GM19467 (cell line): ENCODE results near the gene IMMP2L.

Experiments used
- ATAC-seq: cut with Tn5 transposase; IDR thresholded peaks from one replicate; pipeline ENCODE4 v1.9.1; 2021; ENCODE audit warnings: mild to moderate bottlenecking, moderate library complexity; ENCODE audit not compliant: unreplicated experiment

IMMP2L gene

DNA sequence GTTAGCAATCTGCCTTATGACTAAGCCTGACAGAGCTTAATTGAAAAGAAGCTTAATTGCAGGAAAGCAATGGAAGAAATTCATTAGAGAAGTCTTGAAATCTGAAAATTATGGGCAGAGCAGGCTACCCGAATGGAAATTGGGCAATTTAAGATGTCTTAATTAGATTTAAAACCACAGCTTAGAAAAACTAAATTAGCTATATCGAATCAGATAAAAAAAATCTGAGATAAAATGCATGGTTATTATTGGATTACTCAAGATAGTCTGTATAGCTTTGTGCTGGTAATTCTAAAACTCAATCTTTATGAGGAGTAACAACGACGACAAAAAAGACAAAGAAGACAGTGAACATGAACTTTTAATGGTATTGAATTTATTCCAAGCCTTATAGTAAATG lies 719.5 kb downstream of the IMMP2L start:
- ATAC-seq = no peak

DNA sequence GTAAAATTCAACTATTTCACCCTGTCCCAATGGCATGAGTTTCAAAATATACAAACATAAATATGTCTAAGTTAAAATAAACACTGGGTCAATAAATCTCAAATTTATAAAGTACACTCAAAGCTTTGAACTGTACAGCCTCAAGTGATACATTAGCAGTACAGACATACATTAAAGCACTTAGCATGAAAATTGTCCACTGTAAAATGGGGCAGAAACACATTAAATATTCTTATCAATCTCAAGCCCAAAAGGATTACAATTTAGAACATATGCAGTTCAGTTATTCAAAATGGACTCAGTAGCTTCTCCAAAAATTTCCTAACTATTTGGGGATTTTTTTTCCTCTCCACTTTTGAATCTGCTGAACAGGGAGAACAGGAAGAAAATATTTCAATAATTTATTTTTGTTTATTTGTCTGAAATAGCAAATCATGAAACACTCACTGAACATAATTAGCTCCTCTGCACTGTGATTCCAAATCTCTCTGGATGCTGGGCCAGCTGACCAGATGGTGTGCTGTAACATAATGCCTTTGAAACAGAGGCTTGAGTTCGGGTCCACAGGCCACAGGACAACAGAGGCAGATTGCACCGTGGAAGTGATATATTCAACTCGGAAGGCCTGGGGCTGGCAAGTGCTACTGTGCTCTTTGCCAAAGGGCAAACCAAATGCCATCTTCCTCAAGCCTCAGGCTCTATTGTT lies 720.3 kb downstream of the IMMP2L start:
- ATAC-seq = no peak

DNA sequence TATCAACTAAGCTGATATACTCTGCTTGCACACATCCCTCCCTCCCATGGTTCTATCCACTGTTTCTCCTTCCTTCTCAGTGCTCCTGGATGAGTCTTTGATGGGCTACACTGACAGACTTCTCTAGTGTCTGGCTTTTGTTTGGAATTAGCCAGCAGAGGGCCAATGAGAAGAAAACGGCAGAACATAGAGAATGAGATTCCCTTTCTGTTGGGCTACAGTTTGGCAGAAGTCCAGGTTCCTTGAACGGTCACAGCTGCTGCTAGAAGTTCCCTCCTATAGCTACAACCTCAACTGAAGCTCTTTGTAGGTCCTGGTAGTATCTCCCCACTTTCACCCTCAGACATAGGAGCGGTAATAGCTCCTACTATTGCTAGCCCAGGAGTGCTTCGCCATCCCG lies 722.4 kb downstream of the IMMP2L start:
- ATAC-seq = no peak

DNA sequence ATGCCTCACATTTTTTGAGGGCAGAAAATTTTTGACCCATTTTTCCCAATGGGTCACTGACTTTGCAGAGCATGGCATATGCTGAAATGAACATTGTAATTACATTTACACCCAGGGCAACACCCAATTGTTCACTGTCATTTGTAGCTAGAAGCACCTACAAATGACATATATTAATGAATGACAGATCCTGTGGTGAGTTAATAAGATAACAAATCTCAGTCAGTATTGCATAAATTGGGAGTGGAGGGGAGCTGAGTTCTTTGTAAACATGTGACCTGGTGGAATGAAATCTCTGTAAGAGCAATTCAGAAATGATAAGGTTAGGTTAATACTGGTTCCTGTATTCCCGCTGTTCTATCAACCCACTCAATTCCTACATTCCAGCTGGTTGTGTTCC lies 726.4 kb downstream of the IMMP2L start:
- ATAC-seq = no peak

DNA sequence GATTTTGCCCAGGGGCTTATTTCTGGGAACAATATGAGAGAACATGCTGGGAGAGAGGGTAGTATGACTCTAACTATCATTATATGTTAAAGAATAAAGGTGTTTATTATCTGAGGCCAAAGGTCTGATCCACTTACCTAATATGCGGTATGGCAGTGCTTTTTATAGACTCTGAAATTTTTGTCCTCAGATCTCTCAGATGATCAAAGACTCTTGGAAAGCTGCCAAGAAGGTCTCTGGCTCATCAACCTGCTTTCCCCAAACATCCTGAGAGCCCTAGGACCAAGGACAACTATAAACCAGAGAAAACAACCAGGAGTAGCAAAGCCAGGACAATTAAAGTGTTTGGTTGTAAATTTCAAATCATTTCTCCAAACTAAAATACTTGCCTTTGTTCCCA lies 727.1 kb downstream of the IMMP2L start:
- ATAC-seq = no peak

DNA sequence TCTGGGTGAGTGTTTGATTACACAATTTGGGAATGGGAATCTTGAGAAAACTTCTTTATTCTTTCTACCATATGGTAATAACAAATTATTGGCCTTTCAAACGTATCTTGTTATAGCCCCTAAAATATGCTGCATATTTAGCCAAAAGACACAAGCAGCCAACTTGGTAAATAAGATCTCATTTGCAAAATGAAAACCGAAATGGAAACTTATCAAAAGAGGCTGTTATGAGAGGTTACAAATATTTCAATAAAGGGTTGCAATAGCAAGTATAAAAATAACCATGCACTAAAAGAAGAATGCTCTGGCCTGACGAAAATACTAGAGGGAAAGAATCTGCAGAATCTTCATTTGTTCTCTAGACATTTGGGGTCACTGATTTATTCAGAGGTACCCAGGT lies 730.9 kb downstream of the IMMP2L start:
- no peak for ATAC-seq

DNA sequence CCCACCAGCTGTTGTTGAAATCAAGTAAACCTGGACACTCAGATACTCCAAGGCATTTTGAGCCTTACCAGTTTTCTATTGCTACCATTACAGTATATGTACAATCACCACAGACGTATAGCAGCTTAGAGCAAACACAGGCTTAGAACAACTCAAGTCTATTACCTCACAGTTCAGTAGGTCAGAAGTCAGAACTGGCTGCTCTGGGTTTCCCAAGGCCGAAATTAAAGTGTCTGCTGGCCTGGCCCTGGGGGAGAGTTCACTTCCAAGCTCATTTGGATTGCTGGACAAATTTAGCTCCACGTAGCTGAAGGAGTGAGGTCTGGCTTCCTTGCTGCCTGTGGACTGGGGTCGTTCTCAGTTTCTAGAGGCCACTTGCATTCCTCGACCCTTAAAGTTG lies 731.5 kb downstream of the IMMP2L start:
- ATAC-seq = no peak

DNA sequence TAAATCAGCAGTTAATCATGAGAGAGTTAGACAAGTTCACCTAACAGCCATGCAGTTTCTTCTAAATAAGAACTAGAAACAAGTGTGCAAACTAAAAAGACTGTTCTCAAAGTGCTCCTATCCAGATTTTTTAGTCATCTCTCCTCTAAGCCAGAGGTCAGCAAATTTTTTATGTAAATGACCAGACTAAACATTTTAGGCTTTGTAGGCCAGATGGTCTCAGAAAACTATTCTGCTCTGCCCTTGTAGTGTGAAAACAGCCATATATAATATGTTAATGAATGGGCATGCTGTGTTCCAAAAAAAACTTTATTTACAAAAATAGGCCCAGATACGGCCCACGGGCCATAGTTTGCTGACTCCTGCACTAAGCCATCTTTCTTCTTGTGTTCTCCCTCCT lies 734.4 kb downstream of the IMMP2L start:
- ATAC-seq = no peak

DNA sequence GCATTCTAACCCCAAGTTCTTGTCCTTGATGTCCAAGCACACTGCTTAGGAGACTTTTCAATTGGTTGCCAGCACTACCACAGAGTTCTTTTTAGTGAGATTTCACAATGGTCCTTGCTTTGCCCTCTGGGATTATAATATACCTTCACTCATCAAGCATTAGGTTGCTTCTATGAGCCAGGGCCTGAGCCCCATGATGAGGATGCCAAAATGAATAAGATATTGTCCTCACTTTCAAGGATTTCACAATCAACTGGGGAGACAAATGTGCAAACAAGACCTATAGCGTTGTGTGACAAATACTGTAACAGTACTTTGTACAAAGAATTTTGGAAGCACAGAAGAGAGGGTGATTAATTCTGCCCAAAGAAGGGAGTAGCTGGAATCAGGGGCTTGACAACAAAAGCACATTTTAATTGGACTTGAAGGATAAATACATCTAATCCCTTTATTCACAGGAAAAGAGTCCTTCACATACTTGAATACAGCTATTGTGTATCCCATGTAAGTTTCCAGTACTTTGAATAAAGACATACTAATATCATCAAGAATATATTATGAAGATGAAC lies 734.9 kb downstream of the IMMP2L start:
- no peak for ATAC-seq

DNA sequence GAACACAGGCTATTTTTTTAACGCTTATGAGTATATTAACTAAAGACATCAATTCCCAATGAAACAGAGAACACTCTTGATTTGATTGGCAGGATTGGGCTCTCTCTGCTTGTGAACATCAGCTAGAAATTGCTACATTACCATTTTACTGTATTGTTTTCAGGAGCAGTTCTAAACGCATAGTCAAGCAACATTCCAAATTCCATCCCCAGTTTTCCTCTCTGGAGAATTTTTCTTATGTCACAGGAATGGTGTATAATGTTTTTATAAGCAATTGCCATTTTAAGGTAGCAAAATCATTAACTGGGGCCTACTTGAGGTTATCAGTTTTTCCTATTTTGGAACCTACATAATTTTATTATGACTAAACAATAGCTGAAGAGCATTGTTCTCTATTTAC lies 748.3 kb downstream of the IMMP2L start:
- ATAC-seq = no peak

DNA sequence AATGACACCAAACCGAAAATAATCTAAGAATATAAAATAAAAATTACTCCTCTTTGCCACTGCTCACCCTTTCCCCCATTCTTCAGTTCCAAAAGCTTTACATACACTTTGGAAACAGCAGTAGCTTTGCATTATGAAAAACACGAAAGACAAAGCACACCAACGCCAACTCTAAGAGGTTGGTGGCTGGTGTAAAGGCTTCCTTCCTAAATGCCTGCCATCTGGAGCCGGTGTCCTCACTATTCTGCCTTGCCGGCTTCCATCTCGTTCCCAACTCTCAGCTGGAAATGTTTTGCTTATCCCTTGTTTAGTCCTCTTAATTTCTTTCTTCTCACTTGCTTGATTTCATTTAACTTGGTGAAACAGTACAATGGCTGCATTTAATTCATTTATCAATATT lies 752.5 kb downstream of the IMMP2L start:
- no peak for ATAC-seq

DNA sequence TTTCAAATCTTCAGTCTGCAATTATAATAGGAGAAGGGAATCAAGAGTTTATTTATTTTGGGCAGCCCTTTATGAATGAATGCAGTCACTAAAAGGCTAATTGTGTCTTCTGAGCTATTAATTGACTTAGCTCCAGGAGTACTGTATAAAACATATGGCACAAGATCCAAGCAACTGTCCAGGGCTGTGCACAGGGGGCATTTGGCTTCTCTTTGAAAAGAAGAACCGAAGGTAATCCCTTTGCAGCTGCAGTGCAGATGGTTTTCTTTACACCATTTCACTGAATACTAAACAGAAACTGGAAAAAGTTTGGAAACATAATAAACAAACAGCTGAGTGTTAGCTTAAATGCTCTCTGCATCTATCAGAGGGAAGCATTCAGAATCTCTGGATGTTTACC lies 753.9 kb downstream of the IMMP2L start:
- no peak for ATAC-seq

DNA sequence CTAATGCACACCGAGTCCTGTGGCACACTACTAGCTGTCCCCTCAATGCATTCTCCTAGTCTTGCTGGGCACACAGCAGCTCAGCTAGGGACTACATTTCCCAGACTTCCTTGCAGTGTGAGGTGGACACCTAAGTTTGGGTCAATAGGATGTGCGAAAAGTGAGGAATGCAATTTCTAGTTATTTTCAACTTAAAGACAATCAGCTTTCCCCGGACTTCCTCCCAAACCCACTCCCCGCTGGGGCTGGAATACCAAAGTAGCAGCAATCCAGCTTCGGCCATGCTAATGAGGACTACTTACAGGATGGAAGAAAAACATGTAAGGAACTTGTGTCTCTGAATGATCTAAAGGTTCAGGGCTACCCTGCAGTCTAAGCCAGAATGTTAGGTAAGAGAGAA lies 757.8 kb downstream of the IMMP2L start:
- ATAC-seq = no peak

DNA sequence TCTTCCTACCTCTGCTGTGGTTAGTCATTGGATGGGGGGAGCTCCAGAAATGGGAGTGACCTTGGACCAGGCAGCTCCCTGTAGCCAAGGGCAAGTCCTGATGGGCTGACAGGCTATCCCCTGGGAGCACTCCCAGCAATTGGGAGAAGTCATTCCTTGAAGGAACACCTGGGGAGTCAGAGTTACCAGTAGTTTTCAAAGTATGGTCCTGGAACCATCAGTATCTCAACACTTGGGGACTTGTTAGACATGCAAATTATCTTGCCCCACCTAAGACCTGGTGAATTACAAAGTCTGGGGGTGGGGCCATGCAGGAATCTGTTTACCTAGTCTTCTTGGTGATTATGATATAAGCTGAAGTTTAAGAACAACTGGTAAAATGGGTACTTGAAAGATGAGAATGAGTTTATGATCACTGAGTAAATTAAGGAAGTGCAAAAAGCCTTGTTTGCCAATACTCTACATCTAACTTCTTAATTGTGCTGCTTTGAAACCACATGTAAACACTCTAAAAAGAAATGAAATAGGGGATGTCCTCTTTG lies 758.6 kb downstream of the IMMP2L start:
- ATAC-seq = no peak

DNA sequence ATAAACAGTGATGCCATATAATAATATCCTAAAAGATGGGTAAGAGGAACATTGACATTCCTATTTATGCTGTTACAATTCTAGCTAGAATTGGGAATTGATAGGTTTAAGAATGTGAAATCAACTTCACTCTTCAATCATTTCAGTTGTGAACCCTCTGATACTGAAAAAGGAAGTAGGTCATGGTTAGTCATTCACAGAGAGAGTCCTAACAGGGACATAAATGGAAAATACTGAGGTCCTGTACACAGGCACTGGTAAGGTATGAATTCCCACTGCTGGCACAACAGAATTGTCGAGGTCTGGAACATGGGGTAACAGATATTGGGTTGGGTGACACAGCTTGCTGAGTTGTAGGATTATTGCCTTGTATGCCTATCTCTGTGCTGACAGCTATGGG lies 760.8 kb downstream of the IMMP2L start:
- ATAC-seq = peak; percentile 82

DNA sequence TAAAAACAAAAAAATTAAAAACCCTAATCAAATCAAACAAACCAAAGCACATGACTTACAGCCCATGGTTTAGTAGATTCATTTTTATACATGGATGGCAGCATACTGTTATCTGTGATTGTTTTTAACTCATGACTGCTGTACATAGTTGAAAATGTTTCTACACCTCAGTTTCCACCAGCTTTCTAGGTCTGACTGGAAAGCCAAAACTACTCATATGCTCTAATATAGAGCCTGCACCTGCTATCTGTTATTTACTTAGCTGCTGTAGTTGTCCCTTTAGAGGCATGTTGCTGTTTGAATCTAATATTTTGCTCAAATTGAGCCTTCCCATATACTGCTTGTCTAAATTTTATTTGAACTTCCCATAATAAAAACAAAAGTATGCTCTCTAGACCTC lies 761.3 kb downstream of the IMMP2L start:
- ATAC-seq = peak; percentile 19

DNA sequence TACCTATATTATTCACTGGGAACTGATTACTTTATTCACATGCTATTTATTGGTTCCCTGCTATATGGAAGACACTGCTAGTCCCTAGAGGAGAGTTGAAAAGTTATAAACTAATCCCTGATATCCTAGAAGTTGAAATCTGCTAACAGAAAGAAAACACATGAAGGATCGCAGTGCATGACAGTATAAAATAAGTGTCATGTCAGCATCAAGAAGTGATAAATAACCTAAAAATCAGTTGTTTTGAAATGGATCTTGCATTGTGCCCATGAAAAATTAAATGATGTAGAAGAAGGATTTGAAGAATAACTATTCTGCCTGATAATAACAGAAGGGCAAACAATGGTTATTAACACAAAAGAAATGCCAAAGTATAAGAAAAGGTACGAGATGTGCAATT lies 764.6 kb downstream of the IMMP2L start:
- no peak for ATAC-seq

DNA sequence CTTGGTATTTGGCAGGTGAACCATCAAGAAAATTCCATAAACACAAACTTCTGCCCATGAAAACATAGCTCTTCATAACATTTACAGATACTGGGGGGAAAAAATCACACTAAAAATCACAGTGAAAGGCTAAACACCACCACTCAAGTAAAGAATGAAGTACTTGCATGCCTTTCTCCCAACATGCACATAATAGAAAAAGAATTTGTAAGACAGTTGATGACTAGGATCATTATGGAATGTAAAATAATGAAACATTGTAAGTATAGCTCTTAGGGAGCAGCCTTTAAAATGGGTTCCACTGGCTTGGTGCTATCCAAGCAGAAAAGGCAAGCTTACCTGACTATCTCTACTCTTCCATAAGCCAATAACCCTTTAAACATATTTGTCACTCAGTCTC lies 771.3 kb downstream of the IMMP2L start:
- ATAC-seq = no peak

DNA sequence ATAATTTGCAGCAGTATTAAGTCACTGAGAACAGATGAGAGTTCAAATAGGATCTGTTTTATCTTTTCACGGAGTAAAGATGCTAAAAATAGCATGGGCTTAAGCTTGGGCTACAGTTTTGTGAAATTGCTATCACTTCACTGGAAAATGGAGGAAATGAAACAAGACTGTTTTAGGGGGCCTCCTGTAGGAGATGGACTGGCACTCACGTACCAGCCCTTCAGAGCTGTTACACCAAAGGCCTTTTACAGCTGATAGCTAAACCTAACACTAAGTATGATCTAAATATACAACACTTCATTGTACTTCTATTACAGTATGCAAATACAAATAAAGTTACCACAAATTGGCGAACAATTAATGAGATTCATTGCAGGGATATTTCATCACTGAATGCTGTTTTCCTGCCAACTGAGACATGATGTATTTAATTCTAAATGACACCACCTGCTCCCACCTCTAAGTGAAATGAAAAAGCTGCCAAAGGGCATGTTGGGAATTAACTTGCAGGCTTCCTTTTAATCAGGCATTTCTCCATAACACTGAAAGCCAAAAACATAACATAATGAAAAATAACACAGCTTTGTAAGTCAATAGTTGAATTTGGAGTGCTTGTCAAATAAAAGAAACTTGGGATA lies 775.8 kb downstream of the IMMP2L start:
- no peak for ATAC-seq

DNA sequence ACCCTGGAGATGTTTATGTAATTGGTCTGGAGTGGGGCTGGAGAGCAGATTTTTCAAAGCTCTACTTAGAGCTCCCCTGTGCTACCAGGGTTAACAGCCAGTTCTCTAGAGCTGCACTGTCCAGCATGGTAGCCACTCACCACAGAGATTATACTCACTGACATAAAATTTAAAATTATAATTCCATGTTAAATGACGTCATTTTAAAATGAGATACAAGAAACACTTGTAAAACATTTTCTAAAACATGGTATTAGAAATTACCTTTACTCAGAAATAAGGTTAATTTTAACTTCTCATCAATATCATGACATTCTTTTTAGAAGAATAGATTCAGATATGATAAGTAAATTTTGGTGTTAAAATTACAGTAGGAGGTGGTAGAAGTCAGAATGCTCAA lies 777.5 kb downstream of the IMMP2L start:
- ATAC-seq = no peak

DNA sequence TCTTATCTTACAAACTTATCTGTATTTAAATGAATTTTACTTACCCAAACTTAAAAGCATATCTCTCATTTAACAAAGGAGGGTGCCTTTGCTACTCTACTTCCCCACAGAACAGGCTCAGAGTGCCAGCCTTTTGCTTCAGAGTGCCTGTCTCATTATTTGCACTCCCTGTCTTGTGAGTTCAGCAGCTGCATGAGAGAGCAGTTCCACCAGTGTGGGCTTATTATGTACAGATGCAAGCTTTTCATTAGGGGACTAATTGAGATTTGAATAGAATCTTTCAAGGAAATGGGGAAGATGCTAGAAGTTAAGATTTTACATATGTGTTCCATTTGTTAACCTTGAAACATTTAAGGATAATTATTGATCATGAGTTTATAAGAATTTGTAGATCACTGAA lies 781.6 kb downstream of the IMMP2L start:
- ATAC-seq = no peak

DNA sequence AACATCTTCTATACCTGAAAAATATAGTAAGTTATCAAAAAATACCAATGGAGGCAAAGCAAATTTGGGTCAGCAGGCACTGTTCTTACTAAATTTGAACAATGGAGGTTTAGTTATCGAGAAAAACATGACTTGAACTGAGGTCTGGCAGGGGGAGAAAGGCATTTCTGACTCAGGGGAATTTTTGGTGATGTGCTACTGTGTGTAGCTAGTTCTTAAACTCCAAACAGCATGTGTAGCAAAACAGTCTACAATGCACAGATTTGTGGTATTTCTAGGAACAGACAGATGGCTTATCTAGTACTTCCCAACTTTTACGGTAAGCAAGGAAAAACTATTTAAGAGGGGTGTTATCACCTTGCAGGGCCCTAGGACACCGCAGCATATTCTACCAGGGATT lies 783.0 kb downstream of the IMMP2L start:
- ATAC-seq = no peak
